GM23338 (cell line): ENCODE results near the gene VNN1. TPM values are rescaled to one million over a fixed set of nuclear protein-coding genes. Genes with fewer than 3 reads are reported as not detected.

ENCODE experiments used
- ATAC-seq: fragments of 200-7000 bp; cut with Tn5 transposase; 3 replicates; pipeline ENCODE4 v1.9.1; 2020
- DNase-seq: peaks from one replicate; pipeline ENCODE4 v3.0.0-alpha.2; 2015; ENCODE audit warnings: low spot score
- H2AFZ ChIP-seq: fragments of 200-600 bp; sonication (generic); 2 replicates; pipeline ENCODE4 v1.8.0; 2016; ENCODE audit warnings: antibody characterized with exemption, mild to moderate bottlenecking, moderate library complexity
- H3F3A ChIP-seq: fragments of 200-600 bp; sonication (generic); replicated peaks from 2 replicates; pipeline ENCODE4 v1.8.0; 2017; ENCODE audit warnings: antibody characterized with exemption, mixed run types, low read depth
- H3K27ac ChIP-seq: fragments of 200-600 bp; sonication (generic); 2 replicates; pipeline ENCODE4 v1.6.1; 2016; ENCODE audit warnings: low read depth
- H3K27me3 ChIP-seq: fragments of 200-600 bp; sonication (generic); 2 replicates; pipeline ENCODE4 v1.8.0; 2016; ENCODE audit warnings: mild to moderate bottlenecking, mixed run types, moderate library complexity; ENCODE audit not compliant: insufficient read depth
- H3K36me3 ChIP-seq: fragments of 200-600 bp; sonication (generic); 2 replicates; pipeline ENCODE4 v1.8.0; 2016; ENCODE audit warnings: mild to moderate bottlenecking; ENCODE audit not compliant: insufficient read depth
- H3K4me1 ChIP-seq: fragments of 200-600 bp; sonication (generic); 2 replicates; pipeline ENCODE4 v1.8.0; 2016; ENCODE audit warnings: mild to moderate bottlenecking, moderate library complexity; ENCODE audit not compliant: insufficient read depth
- H3K4me2 ChIP-seq: fragments of 200-600 bp; sonication (generic); 2 replicates; pipeline ENCODE4 v1.7.1; 2017; ENCODE audit warnings: mixed run types
- H3K4me3 ChIP-seq: fragments of 200-600 bp; sonication (generic); 2 replicates; pipeline ENCODE4 v1.6.1; 2016; ENCODE audit warnings: mixed run types
- H3K79me2 ChIP-seq: fragments of 200-600 bp; sonication (generic); replicated peaks from 2 replicates; pipeline ENCODE4 v1.8.0; 2017; ENCODE audit warnings: mild to moderate bottlenecking; ENCODE audit not compliant: insufficient read depth
- H3K9me2 ChIP-seq: fragments of 200-600 bp; sonication (generic); 2 replicates; pipeline ENCODE4 v1.8.0; 2017; ENCODE audit not compliant: insufficient read depth
- H4K20me1 ChIP-seq: fragments of 200-600 bp; sonication (generic); replicated peaks from 2 replicates; pipeline ENCODE4 v1.8.0; 2017; ENCODE audit warnings: mild to moderate bottlenecking; ENCODE audit not compliant: insufficient read depth
- H3K27ac Mint-ChIP-seq: 2 replicates; pipeline ENCODE4 v1.8.0; 2020; ENCODE audit warnings: inconsistent platforms, mild to moderate bottlenecking, moderate library complexity, mixed read lengths
- H3K27me3 Mint-ChIP-seq: 3 replicates; pipeline ENCODE4 v1.8.0; 2022; ENCODE audit warnings: low read depth, mild to moderate bottlenecking, moderate library complexity, mixed read lengths, inconsistent platforms; ENCODE audit not compliant: insufficient read depth, poor library complexity
- H3K36me3 Mint-ChIP-seq: 3 replicates; pipeline ENCODE4 v1.8.0; 2021; ENCODE audit warnings: low read depth, mild to moderate bottlenecking, inconsistent platforms, moderate library complexity, mixed read lengths
- H3K4me1 Mint-ChIP-seq: 3 replicates; pipeline ENCODE4 v1.8.0; 2020; ENCODE audit warnings: mild to moderate bottlenecking, inconsistent platforms, mixed read lengths
- H3K4me3 Mint-ChIP-seq: 3 replicates; pipeline ENCODE4 v1.8.0; 2021; ENCODE audit warnings: moderate library complexity, mild to moderate bottlenecking, inconsistent platforms, mixed read lengths
- H3K9me3 Mint-ChIP-seq: 3 replicates; pipeline ENCODE4 v1.8.0; 2020; ENCODE audit warnings: moderate library complexity, mild to moderate bottlenecking, inconsistent platforms, mixed read lengths
- CREB1 ChIP-seq: fragments of 250-450 bp; sonication (Bioruptor Pico); IDR thresholded peaks from 2 replicates; pipeline ENCODE4 v1.5.0; 2020; ENCODE audit warnings: low read depth, mild to moderate bottlenecking, moderate library complexity
- CTCF ChIP-seq, 2 experiments: fragments of 200-600 bp in 1 of 2; sonication (generic) in 1 of 2; conservative IDR thresholded peaks; 2 replicates each; pipeline versions ENCODE4 v1.5.1 to v1.6.1; 2016 to 2017; ENCODE audit warnings: antibody characterized with exemption in 2 of 2, low read depth in 2 of 2, mild to moderate bottlenecking in 2 of 2, moderate library complexity in 1 of 2
- ETS1 ChIP-seq: IDR thresholded peaks from 2 replicates; pipeline ENCODE4 v1.6.1; 2016; ENCODE audit warnings: antibody characterized with exemption
- EZH2 ChIP-seq: fragments of 200-600 bp; sonication (generic); IDR thresholded peaks from one replicate; pipeline ENCODE4 v1.8.0; 2017; ENCODE audit warnings: antibody characterized with exemption, mild to moderate bottlenecking, low read depth; ENCODE audit not compliant: unreplicated experiment
- EZH2phosphoT487 ChIP-seq: fragments of 200-600 bp; sonication (generic); IDR thresholded peaks from one replicate; pipeline ENCODE4 v1.8.1; 2018; ENCODE audit warnings: antibody characterized with exemption; ENCODE audit not compliant: unreplicated experiment
- JUNB ChIP-seq: IDR thresholded peaks from one replicate; pipeline ENCODE4 v1.6.1; 2016; ENCODE audit warnings: antibody characterized with exemption; ENCODE audit not compliant: unreplicated experiment
- NANOG ChIP-seq: IDR thresholded peaks from 2 replicates; pipeline ENCODE4 v1.6.1; 2016; ENCODE audit warnings: antibody characterized with exemption, borderline replicate concordance
- POLR2AphosphoS5 ChIP-seq: IDR thresholded peaks from 2 replicates; pipeline ENCODE4 v1.6.1; 2016; ENCODE audit warnings: antibody characterized with exemption, low read depth
- REST ChIP-seq: IDR thresholded peaks from one replicate; pipeline ENCODE4 v1.6.1; 2018; ENCODE audit warnings: antibody characterized with exemption; ENCODE audit not compliant: unreplicated experiment
- STAT1 ChIP-seq: IDR thresholded peaks from one replicate; pipeline ENCODE4 v1.6.1; 2016; ENCODE audit warnings: antibody characterized with exemption; ENCODE audit not compliant: unreplicated experiment
- ZNF462 ChIP-seq: fragments of 250-450 bp; sonication (Bioruptor Pico); IDR thresholded peaks from 2 replicates; pipeline ENCODE4 v1.5.0; 2020; ENCODE audit warnings: mild to moderate bottlenecking, moderate library complexity
- polyA plus RNA-seq: library from polyadenylated mRNA; unstranded; fragments of >200 nt; fragmentation: Nextera tagmentation; extraction: Ambion mirVana; gene quantifications from 2 replicates; pipeline ENCODE4 v1.2.1, GENCODE V29; 2016
- total RNA-seq: library from RNA; depleted of rRNA; stranded (reverse); fragments of >200 nt; shearing (Covaris generic); gene quantifications from 2 replicates; pipeline ENCODE4 v1.2.3, GENCODE V29; 2014

The VNN1 gene
- total and polyA plus RNA-seq, 2 experiments from 2014 or later = not detected

- TF ChIP-seq CTCF (conservative IDR thresholded peaks at IDR 0.05; ENCODE audit: low read depth in 2 of 2) = no peak
Observed at GRCh38 chr6:132741281-132741680, 27.4 kb upstream of the VNN1 start (continued).

GRCh38 chr6:132736239-132736638, 22.4 kb upstream of the VNN1 start:
- H3K4me3 Mint-ChIP-seq = no peak overlapping the region
- no peak for DNase-seq
- ATAC-seq = no peak
- H3K9me3 Mint-ChIP-seq = no peaks in the 10 kb centered on the region
- no peaks in the 10 kb centered on the region for H3K36me3 Mint-ChIP-seq
- Histone ChIP-seq H4K20me1 (no peaks in the 10 kb centered on the region), H3K79me2 (no peaks in the 10 kb centered on the region), H3K36me3 (no peaks in the 10 kb centered on the region), H2AFZ (no peak overlapping the region), H3K9me2 (no peaks in the 10 kb centered on the region), H3K4me1 (no peaks in the 10 kb centered on the region), H3K27me3 (no peaks in the 10 kb centered on the region), H3K4me3 (no peak overlapping the region), H3K4me2 (no peak overlapping the region), H3K27ac (no peak overlapping the region), H3F3A (no peaks in the 10 kb centered on the region)
- no peaks in the 10 kb centered on the region for H3K4me1 Mint-ChIP-seq
- H3K27ac Mint-ChIP-seq = no peak overlapping the region
- H3K27me3 Mint-ChIP-seq = peaks cover 1% of the 10 kb centered on the region
- TF ChIP-seq EZH2 (no peak), CREB1 (CRISPR knock-in tag) (no peak), CTCF (conservative IDR thresholded peaks at IDR 0.05; ENCODE audit: low read depth in 2 of 2) (no peak), EZH2phosphoT487 (no peak), JUNB (no peak), REST (no peak), NANOG (no peak), POLR2AphosphoS5 (no peak), ETS1 (no peak), ZNF462 (CRISPR knock-in tag) (no peak), STAT1 (no peak)
